Stomach (tissue), 9 donors: Measurements from ENCODE around the gene CREB3L1. TPM values are rescaled to one million over a fixed set of nuclear protein-coding genes. Genes with fewer than 3 reads are reported as not detected.
A peak's percentile ranks its signal among the peaks of the same experiment; 100 is the strongest.

Source experiments
- DNase-seq, 2 donors: peaks; one replicate each; pipeline versions ENCODE4 v3.0.0 to v3.0.0-alpha.2; 2013 to 2019
- H3K27ac ChIP-seq, 5 donors: fragments of 200-600 bp in 4 of 5; sonication (generic) in 4 of 5; one replicate each; pipeline ENCODE4 v1.5.1; 2013 to 2019; ENCODE audit warnings: mild to moderate bottlenecking in 1 of 5, moderate library complexity in 1 of 5
- H3K27me3 ChIP-seq, 3 donors: fragments of 200-600 bp; sonication (generic); one replicate each; pipeline ENCODE4 v1.5.1; 2017 to 2019; ENCODE audit warnings: mixed run types in 1 of 3
- H3K36me3 ChIP-seq, 4 donors: fragments of 200-600 bp; sonication (generic); 1 replicate in 3 of 4; 2 replicates in 1 of 4; pipeline ENCODE4 v1.5.1; 2016 to 2019
- H3K4me1 ChIP-seq, 4 donors: fragments of 200-600 bp; sonication (generic); one replicate each; pipeline ENCODE4 v1.5.1; 2016 to 2019
- H3K4me3 ChIP-seq, 4 donors: fragments of 200-600 bp; sonication (generic) in 3 of 4; one replicate each; pipeline ENCODE4 v1.5.1; 2016 to 2019; ENCODE audit warnings: mild to moderate bottlenecking in 1 of 4
- H3K9me3 ChIP-seq, 4 donors: fragments of 200-600 bp; sonication (generic); one replicate each; pipeline ENCODE4 v1.5.1; 2016 to 2019
- EP300 ChIP-seq: sonication (generic); formaldehyde crosslinking; IDR thresholded peaks from one replicate; pipeline ENCODE4 v1.6.1; 2017; ENCODE audit warnings: antibody characterized with exemption
- POLR2A ChIP-seq, 4 donors: fragments of 450-650 bp; IDR thresholded peaks; one replicate each; pipeline ENCODE4 v1.6.1; 2016; ENCODE audit warnings: antibody characterized with exemption in 4 of 4, control low read depth in 2 of 4, mild to moderate bottlenecking in 1 of 4, moderate library complexity in 1 of 4
- POLR2AphosphoS5 ChIP-seq, 3 donors: sonication (generic); formaldehyde crosslinking; IDR thresholded peaks; one replicate each; pipeline ENCODE4 v1.6.1; 2016; ENCODE audit warnings: antibody characterized with exemption in 3 of 3
- WGBS, 5 donors: extraction: QIAGEN DNeasy Blood & Tissue Kit in 3 of 5; methylation state at CpG; one replicate each; pipeline versions ENCODE4 v1.1.5 to v1.1.7; 2013 to 2018; 5-methylcytosine and 5-hydroxymethylcytosine counted together
- intact Hi-C: fragments of 100-400 bp; cut with DNase I; formaldehyde crosslinking; loops from one replicate; pipeline ENCODE4 v1.15.1; 2023; ENCODE audit warnings: low total_unique reads
- polyA plus RNA-seq, 3 donors: library from polyadenylated mRNA; stranded (reverse); fragments of 200-250 nt; gene quantifications; one replicate each; pipeline ENCODE4 v1.2.3, GENCODE V29; 2013
- total RNA-seq, 5 donors: library from RNA; depleted of rRNA; stranded (reverse); fragments of >200 nt; gene quantifications; one replicate each; pipeline versions ENCODE4 v1.1.0 to v1.2.3, GENCODE V29; 2014 to 2016
- TF ChIP-seq, protein P1 (sequence below), 7 experiments: fragments of 450-650 bp in 4 of 7; fragments of 200-600 bp in 3 of 7; sonication (generic) in 3 of 7; IDR thresholded peaks; one replicate each; pipeline ENCODE4 v1.5.1; 2016 to 2019; ENCODE audit warnings: antibody characterized with exemption in 7 of 7, control low read depth in 2 of 7, mild to moderate bottlenecking in 1 of 7
- donor health status: healthy with polysubstance abuse.
- donor health status: Bipolar disorder and iron deficiency.
- donor health status: healthy.

The CREB3L1 gene
- total and polyA plus RNA-seq, 8 donors: 21.0 to 125 (median 48.4) TPM

- DNase-seq: peak; percentile 78 to 80
- peak overlapping the region; percentile 43 to 60 (median 51) for H3K27ac ChIP-seq
- TF ChIP-seq POLR2A (IDR thresholded peaks at IDR 0.05) (no peak), POLR2AphosphoS5 (IDR thresholded peaks at IDR 0.05) (peak in 1 of 3 donors; percentile 13)
- H3K9me3 ChIP-seq: no peaks in the 10 kb centered on the region
- intact Hi-C loops: loop anchor here (5.0 kb wide), 1 partner anchor 74 kb away; no protein-coding TSS in a partner anchor
- peaks cover 12 to 28% (median 15%) of the 10 kb centered on the region in 4 donors for H3K4me1 ChIP-seq
- no peaks in the 10 kb centered on the region for H3K27me3 ChIP-seq
- H3K36me3 ChIP-seq: peaks cover 39 to 90% (median 79%) of the 10 kb centered on the region in 4 donors
- no peak overlapping the region for H3K4me3 ChIP-seq
- 52 to 83% (median 56%) methylated on average over 4 to 12 of the region's 12 CpGs for WGBS, 5 donors
Observed at GRCh38 chr11:46315783-46316563, 38.5 kb downstream of the CREB3L1 start.

DNA sequence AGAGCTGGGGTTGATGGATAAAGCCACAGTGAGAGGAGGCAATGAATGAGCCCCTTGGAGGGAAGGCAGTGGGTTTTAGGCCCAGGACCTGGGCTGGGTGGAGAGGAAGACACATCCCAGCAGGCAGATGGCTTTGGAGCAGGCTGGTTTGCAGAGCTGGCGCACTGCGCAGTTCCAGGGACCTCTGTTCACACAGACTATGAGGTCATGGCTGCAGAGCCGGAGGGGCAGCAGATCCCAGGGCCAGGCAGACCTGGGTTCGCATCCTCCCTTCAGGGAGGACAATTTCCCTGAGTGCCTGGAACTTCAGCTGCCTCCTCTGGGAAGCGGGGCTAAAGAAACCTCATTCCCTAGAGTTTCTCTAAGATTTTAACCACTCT is 41.6 kb downstream of the CREB3L1 start:
- peak overlapping the region in 2 of 5 donors; percentile 32 to 50 for H3K27ac ChIP-seq
- DNase-seq: no peak
- peaks cover 23 to 78% (median 63%) of the 10 kb centered on the region in 4 donors for H3K36me3 ChIP-seq
- 92 to 100% (median 100%) methylated on average over 3 to 5 of the region's 5 CpGs for WGBS, 5 donors
- no peak for TF ChIP-seq POLR2A (IDR thresholded peaks at IDR 0.05)
- TF ChIP-seq, protein P1, sequence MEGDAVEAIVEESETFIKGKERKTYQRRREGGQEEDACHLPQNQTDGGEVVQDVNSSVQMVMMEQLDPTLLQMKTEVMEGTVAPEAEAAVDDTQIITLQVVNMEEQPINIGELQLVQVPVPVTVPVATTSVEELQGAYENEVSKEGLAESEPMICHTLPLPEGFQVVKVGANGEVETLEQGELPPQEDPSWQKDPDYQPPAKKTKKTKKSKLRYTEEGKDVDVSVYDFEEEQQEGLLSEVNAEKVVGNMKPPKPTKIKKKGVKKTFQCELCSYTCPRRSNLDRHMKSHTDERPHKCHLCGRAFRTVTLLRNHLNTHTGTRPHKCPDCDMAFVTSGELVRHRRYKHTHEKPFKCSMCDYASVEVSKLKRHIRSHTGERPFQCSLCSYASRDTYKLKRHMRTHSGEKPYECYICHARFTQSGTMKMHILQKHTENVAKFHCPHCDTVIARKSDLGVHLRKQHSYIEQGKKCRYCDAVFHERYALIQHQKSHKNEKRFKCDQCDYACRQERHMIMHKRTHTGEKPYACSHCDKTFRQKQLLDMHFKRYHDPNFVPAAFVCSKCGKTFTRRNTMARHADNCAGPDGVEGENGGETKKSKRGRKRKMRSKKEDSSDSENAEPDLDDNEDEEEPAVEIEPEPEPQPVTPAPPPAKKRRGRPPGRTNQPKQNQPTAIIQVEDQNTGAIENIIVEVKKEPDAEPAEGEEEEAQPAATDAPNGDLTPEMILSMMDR (IDR thresholded peaks at IDR 0.05): no peak
- no peak for TF ChIP-seq POLR2AphosphoS5 (IDR thresholded peaks at IDR 0.05)
- TF ChIP-seq EP300: no peak
- intact Hi-C loops: loop anchor here (5.0 kb wide), 1 partner anchor 77 kb away; no protein-coding TSS in a partner anchor
- H3K9me3 ChIP-seq: no peaks in the 10 kb centered on the region
- peaks cover 12 to 28% (median 15%) of the 10 kb centered on the region in 4 donors for H3K4me1 ChIP-seq
- H3K27me3 ChIP-seq: no peaks in the 10 kb centered on the region
- H3K4me3 ChIP-seq: no peak overlapping the region

GRCh38 chr11:46321757-46322156 is 44.3 kb downstream of the CREB3L1 start:
- intact Hi-C loops: no loop called here
- no peak for TF ChIP-seq EP300
- TF ChIP-seq POLR2A (IDR thresholded peaks at IDR 0.05): no peak
- no peak for TF ChIP-seq POLR2AphosphoS5 (IDR thresholded peaks at IDR 0.05)
- TF ChIP-seq, protein P1 (IDR thresholded peaks at IDR 0.05): no peak
- WGBS, 5 donors: 84 to 96% (median 90%) methylated on average over 2 of the region's 2 CpGs

DNA sequence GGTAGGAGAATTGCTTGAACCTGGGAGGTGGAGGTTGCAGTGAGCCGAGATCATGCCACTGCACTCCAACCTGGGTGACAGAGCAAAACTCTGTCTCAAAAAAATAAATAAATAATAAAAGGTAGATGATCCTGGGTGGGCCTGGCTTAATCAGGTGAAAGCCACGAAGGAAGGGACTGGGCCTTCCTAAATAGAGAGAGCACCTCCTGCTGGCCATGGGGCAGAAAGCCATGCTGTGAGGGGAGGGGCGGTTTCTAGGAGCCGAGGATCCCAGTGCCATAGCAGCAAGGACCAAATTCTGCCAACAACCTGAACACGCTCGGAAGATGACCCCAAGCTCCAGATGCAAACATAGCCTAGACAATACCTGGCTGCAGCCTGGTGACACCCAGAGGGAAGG is 45.3 kb downstream of the CREB3L1 start:
- peaks cover 0 to 1% (median 0%) of the 10 kb centered on the region in 3 donors for H3K27me3 ChIP-seq
- no peaks in the 10 kb centered on the region for H3K9me3 ChIP-seq
- H3K4me1 ChIP-seq: peaks cover 0 to 9% (median 0%) of the 10 kb centered on the region in 4 donors
- peak in 1 of 2 donors; percentile 47 for DNase-seq
- TF ChIP-seq, protein P1 (IDR thresholded peaks at IDR 0.05): peak in 1 of 7 experiments; percentile 8
- TF ChIP-seq POLR2A (IDR thresholded peaks at IDR 0.05) (no peak), EP300 (no peak), POLR2AphosphoS5 (IDR thresholded peaks at IDR 0.05) (no peak)
- peaks cover 15 to 49% (median 45%) of the 10 kb centered on the region in 4 donors for H3K36me3 ChIP-seq
- intact Hi-C loops: no loop called here
- WGBS, 5 donors: 75 to 86% (median 81%) methylated on average over 6 of the region's 6 CpGs
- no peak overlapping the region for H3K4me3 ChIP-seq
- H3K27ac ChIP-seq: no peak overlapping the region

More at GRCh38 chr11:46321757-46322156, 44.3 kb downstream of the CREB3L1 start:
- peaks cover 0 to 9% (median 0%) of the 10 kb centered on the region in 4 donors for H3K4me1 ChIP-seq
- no peak for DNase-seq
- peaks cover 18 to 59% (median 55%) of the 10 kb centered on the region in 4 donors for H3K36me3 ChIP-seq
- no peaks in the 10 kb centered on the region for H3K9me3 ChIP-seq
- H3K4me3 ChIP-seq: no peak overlapping the region
- no peaks in the 10 kb centered on the region for H3K27me3 ChIP-seq
- no peak overlapping the region for H3K27ac ChIP-seq
